Adrenal gland (tissue), 12 donors: ENCODE results near the gene SLC6A8. TPM values are rescaled to one million over a fixed set of nuclear protein-coding genes. Genes with fewer than 3 reads are reported as not detected.

Experiments used
- DNase-seq, 7 donors: peaks; one replicate each; pipeline ENCODE4 v3.0.0-alpha.2; 2019 to 2020
- H3K27ac ChIP-seq, 5 donors: fragments of 200-600 bp; sonication (generic) in 4 of 5; 1 replicate in 3 of 5; 2 replicates in 2 of 5; pipeline versions ENCODE4 v1.5.1 to v1.8.0; 2016 to 2020; ENCODE audit warnings: mild to moderate bottlenecking in 1 of 5
- H3K27me3 ChIP-seq: fragments of 200-600 bp; 2 replicates; pipeline ENCODE4 v1.8.0; 2021
- H3K36me3 ChIP-seq, 2 donors: fragments of 200-600 bp; replicated peaks in 1 of 2; 1 replicate in 1 of 2; 2 replicates in 1 of 2; pipeline versions ENCODE4 v1.5.1 to v1.8.0; 2018 to 2022
- H3K4me1 ChIP-seq, 2 donors: fragments of 200-600 bp; replicated peaks in 1 of 2; 1 replicate in 1 of 2; 2 replicates in 1 of 2; pipeline versions ENCODE4 v1.5.1 to v1.8.0; 2018 to 2021
- H3K4me3 ChIP-seq, 4 donors: fragments of 200-600 bp; sonication (generic) in 3 of 4; one replicate each; pipeline ENCODE4 v1.5.1; 2016 to 2018
- H3K9me3 ChIP-seq, 3 donors: fragments of 200-600 bp; sonication (generic) in 1 of 3; replicated peaks in 1 of 3; 1 replicate in 2 of 3; 2 replicates in 1 of 3; pipeline versions ENCODE4 v1.5.1 to v1.8.0; 2016 to 2021
- POLR2A ChIP-seq, 2 donors: fragments of 450-650 bp; IDR thresholded peaks; one replicate each; pipeline ENCODE4 v1.6.1; 2017; ENCODE audit warnings: antibody characterized with exemption in 2 of 2, mild to moderate bottlenecking in 2 of 2, moderate library complexity in 1 of 2
- whole genome bisulfite sequencing, 4 donors: extraction: QIAGEN DNeasy Blood & Tissue Kit in 2 of 4; methylation state at CpG; one replicate each; pipeline versions ENCODE4 v1.1.5 to v1.1.7; 2013 to 2017; 5-methylcytosine and 5-hydroxymethylcytosine counted together
- intact Hi-C, 2 donors: fragments of 100-400 bp; cut with DNase I; formaldehyde crosslinking; loops; one replicate each; pipeline versions ENCODE4 v1.14.1 to v1.15.0; 2022 to 2023
- polyA plus RNA-seq, 3 donors: library from polyadenylated mRNA; stranded (reverse); fragments of 200-250 nt in 2 of 3; fragments of 350-450 nt in 1 of 3; fragmentation: Illumina TruSeq in 1 of 3; extraction: RNeasy Lipid Tissue Mini Kit (QIAGEN cat#74804) in 1 of 3; gene quantifications; one replicate each; pipeline ENCODE4 v1.2.3, GENCODE V29; 2013 to 2014
- total RNA-seq, 9 donors: library from RNA; depleted of rRNA in 4 of 9; stranded (reverse); fragments of >200 nt in 4 of 9; fragments of 120-200 nt in 1 of 9; fragmentation: NEBNext Ultra II Directional in 1 of 9; extraction: Animal tissue kit (Norgen Biotek cat#: 25700) in 1 of 9; gene quantifications; one replicate each; pipeline versions ENCODE4 v1.1.0 to v1.2.4, GENCODE V29; 2013 to 2023
- TF ChIP-seq, protein P1 (sequence below), 6 experiments: fragments of 450-650 bp in 4 of 6; fragments of 200-600 bp in 2 of 6; sonication (generic) in 1 of 6; IDR thresholded peaks; 1 replicate in 5 of 6; 2 replicates in 1 of 6; pipeline versions ENCODE4 v1.5.1 to v1.8.0; 2016 to 2021; ENCODE audit warnings: antibody characterized with exemption in 6 of 6, mild to moderate bottlenecking in 2 of 6, moderate library complexity in 1 of 6
- donor health status: healthy with polysubstance abuse.
- donor health status: Bipolar disorder and iron deficiency.
- donor health status: DM: yes; HTN: yes; CAD: no.
- donor health status: DM: no; HTN: no; CAD: no.
- donor health status: DM: no; HTN: no; CAD: no.
- donor health status: DM: yes; HTN: yes; CAD: no.

SLC6A8 gene
- total and polyA plus RNA-seq, 12 donors, result 3.1 to 136 (median 67.0) TPM

DNA sequence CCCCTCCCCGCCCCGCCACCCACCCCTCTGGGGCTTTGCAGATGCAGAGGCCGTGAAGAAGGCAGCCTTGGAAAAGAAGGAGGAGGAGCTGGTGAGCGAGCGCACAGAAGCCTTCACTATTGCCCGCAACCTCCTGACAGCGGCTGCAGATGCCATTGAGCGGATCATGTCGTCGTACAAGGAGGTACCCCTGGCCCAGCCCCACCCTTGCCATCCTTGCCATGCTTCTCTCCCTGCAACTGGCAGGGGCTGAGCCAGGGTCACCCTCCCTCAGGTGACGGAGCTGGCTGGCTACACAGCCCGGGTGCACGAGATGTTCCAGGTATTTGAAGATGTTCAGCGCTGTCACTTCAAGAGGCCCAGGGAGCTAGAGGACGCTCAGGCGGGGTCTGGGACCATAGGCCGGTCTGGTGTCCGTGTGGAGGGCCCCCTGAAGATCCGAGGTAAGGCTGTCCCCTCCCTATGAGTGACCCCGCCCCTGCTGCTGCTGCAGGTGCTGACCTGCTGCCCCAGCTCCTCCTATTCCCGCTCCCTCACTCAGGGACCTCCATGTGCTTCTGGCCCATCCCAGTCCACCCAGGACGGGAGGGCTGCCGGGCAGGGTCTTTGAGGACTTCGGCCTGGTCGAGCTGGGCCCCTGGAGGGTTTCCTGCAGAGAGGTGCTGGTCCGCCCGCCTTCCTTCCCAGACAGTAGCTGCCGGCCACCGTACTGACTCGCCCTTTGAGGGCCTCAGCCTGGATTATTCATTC lies 48.5 kb downstream of the SLC6A8 start:
- H3K36me3 ChIP-seq, result no peaks in the 10 kb centered on the region
- no peaks in the 10 kb centered on the region for H3K9me3 ChIP-seq
- intact Hi-C loops, result no loop called here
- no peak overlapping the region for H3K4me3 ChIP-seq
- DNase-seq, result no peak
- no peak overlapping the region for H3K27ac ChIP-seq
- no peak for TF ChIP-seq POLR2A (IDR thresholded peaks at IDR 0.05)
- TF ChIP-seq, protein P1, sequence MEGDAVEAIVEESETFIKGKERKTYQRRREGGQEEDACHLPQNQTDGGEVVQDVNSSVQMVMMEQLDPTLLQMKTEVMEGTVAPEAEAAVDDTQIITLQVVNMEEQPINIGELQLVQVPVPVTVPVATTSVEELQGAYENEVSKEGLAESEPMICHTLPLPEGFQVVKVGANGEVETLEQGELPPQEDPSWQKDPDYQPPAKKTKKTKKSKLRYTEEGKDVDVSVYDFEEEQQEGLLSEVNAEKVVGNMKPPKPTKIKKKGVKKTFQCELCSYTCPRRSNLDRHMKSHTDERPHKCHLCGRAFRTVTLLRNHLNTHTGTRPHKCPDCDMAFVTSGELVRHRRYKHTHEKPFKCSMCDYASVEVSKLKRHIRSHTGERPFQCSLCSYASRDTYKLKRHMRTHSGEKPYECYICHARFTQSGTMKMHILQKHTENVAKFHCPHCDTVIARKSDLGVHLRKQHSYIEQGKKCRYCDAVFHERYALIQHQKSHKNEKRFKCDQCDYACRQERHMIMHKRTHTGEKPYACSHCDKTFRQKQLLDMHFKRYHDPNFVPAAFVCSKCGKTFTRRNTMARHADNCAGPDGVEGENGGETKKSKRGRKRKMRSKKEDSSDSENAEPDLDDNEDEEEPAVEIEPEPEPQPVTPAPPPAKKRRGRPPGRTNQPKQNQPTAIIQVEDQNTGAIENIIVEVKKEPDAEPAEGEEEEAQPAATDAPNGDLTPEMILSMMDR (IDR thresholded peaks at IDR 0.05), result no peak
- WGBS, 4 donors, result 85 to 100% (median 90%) methylated on average over 2 to 30 of the region's 30 CpGs
- peaks cover 4% of the 10 kb centered on the region in 2 donors for H3K4me1 ChIP-seq
- H3K27me3 ChIP-seq, result no peaks in the 10 kb centered on the region

DNA sequence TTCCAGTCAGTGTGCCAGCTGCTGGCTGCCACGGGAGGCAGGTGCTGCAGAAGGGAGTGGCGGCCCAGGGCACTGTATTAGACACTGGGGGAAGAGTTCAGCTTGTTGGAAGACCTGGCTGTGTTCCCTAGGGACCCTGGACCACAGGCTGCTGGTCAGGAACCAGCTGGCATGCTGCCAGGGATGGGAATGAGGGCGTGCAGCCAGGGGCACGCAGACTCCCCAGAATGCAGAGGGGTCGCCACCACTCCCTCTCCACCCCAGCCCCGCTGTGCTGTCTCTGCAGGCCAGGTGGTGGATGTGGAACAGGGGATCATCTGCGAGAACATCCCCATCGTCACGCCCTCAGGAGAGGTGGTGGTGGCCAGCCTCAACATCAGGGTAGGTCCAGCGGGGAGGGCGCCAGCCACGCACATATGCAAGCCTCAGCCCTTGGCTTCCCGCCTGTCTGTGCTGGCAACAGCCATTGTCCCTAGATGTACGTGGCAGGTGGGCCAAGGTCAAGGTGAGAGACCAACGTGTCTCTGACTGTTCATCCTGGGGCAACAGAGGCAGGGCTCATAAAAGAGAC lies 49.2 kb downstream of the SLC6A8 start:
- TF ChIP-seq, protein P1 (IDR thresholded peaks at IDR 0.05), result no peak
- TF ChIP-seq POLR2A (IDR thresholded peaks at IDR 0.05), result no peak
- intact Hi-C loops, result no loop called here
- Histone ChIP-seq H3K36me3 (no peaks in the 10 kb centered on the region), H3K4me1 (peaks cover 2 to 4% of the 10 kb centered on the region in 2 donors), H3K27ac (no peak overlapping the region), H3K4me3 (no peak overlapping the region), H3K27me3 (no peaks in the 10 kb centered on the region), H3K9me3 (no peaks in the 10 kb centered on the region)
- no peak for DNase-seq
- 66 to 80% (median 75%) methylated on average over 1 to 15 of the region's 15 CpGs for WGBS, 4 donors

DNA sequence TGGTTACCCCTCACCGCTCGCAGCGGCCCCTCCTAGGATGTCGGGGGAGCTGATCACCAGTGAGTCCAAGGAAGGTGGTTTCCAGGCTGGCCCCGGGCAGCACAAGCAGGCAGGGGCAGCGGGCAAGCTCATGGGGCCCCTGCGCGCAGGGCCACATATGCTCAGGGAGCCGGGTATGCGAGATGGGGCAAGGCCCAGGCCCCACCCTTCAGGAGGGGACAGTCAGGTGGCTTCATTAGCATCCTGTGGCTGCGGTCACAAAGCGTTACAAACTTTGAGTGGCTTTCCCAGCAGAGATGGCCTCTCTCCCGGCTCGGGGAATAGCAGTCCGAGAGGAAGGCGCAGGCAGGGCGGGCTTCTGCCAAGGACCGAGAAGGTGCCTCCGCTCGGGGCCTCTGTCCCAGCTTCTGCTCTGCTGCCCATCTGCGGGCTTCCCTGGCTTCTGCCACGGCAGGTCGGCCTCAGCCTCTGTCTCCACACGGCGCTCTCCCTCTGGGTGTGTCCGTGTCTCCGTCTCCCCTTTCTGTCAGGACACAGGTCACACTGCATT lies 50.4 kb downstream of the SLC6A8 start:
- no peaks in the 10 kb centered on the region for H3K9me3 ChIP-seq
- no peak for TF ChIP-seq POLR2A (IDR thresholded peaks at IDR 0.05)
- TF ChIP-seq, protein P1 (IDR thresholded peaks at IDR 0.05), result no peak
- H3K4me1 ChIP-seq, result peaks cover 0 to 5% of the 10 kb centered on the region in 2 donors
- no peak overlapping the region for H3K4me3 ChIP-seq
- WGBS, 4 donors, result 91 to 100% (median 95%) methylated on average over 3 to 23 of the region's 27 CpGs
- H3K27me3 ChIP-seq, result no peaks in the 10 kb centered on the region
- H3K27ac ChIP-seq, result no peak overlapping the region
- no peaks in the 10 kb centered on the region for H3K36me3 ChIP-seq
- DNase-seq, result no peak
- intact Hi-C loops, result no loop called here

DNA sequence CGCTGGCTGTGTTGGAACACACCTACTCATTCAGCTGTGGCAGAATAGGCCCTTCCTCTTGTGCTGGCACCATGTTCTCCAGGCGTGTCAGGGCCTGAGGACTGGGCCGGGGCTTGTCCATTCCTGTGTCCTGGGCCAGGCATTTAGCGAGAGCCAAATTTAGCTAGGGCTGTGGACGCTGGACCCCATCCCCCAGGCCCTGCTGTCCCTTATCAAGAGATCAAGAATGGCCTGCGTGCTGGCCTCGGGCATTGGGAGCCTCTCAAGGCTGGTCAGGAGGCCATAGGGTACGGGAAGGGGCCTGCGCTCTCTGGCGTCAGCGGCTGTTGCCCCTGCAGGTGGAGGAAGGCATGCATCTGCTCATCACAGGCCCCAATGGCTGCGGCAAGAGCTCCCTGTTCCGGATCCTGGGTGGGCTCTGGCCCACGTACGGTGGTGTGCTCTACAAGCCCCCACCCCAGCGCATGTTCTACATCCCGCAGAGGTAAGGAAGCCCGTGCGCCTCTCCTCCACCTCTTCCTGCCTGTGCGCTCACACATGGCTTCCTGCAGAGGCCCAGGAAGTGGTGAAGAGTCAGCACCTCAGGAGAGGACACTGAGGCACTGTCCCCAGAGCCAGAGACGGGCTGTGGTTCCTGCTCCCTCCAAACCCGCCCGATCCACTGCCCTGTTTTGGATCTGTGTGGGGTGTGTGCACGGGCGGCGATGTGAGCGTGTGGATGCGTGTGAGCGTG lies 52.2 kb downstream of the SLC6A8 start:
- no peak for DNase-seq
- H3K27ac ChIP-seq, result no peak overlapping the region
- no peak overlapping the region for H3K4me3 ChIP-seq
- TF ChIP-seq, protein P1 (IDR thresholded peaks at IDR 0.05), result no peak
- no peak for TF ChIP-seq POLR2A (IDR thresholded peaks at IDR 0.05)
- peaks cover 0 to 5% of the 10 kb centered on the region in 2 donors for H3K4me1 ChIP-seq
- intact Hi-C loops, result no loop called here
- no peaks in the 10 kb centered on the region for H3K9me3 ChIP-seq
- no peaks in the 10 kb centered on the region for H3K27me3 ChIP-seq
- 87 to 97% (median 93%) methylated on average over 7 to 29 of the region's 29 CpGs for WGBS, 4 donors
- H3K36me3 ChIP-seq, result no peaks in the 10 kb centered on the region
